HL-60 (cell line): ENCODE measurements around the gene RTN4R.

Source experiments
- DNase-seq, 2 experiments: peaks; one replicate each; pipeline ENCODE4 v3.0.0-alpha.2; 2010 to 2020; ENCODE audit warnings: low read depth in 1 of 2, low spot score in 1 of 2
- H3K27ac ChIP-seq: fragments of 250-450 bp; sonication (Bioruptor Pico); replicated peaks from 2 replicates; pipeline ENCODE4 v1.5.1; 2020; ENCODE audit warnings: mild to moderate bottlenecking, moderate library complexity
- H3K27me3 ChIP-seq: fragments of 250-450 bp; sonication (Bioruptor Pico); 2 replicates; pipeline ENCODE4 v1.5.1; 2021; ENCODE audit warnings: mild to moderate bottlenecking, moderate library complexity; ENCODE audit not compliant: insufficient read depth, poor library complexity, severe bottlenecking
- H3K4me3 ChIP-seq: replicated peaks from 2 replicates; pipeline ENCODE4 v1.5.1; 2011; ENCODE audit warnings: mild to moderate bottlenecking, control low read depth, low read length; ENCODE audit not compliant: insufficient read depth
- GABPA ChIP-seq: IDR thresholded peaks from 2 replicates; pipeline ENCODE4 v1.6.1; 2012; ENCODE audit warnings: low read depth
- POLR2AphosphoS5 ChIP-seq: IDR thresholded peaks from 2 replicates; pipeline ENCODE4 v1.6.1; 2012; ENCODE audit warnings: low read depth
- SPI1 ChIP-seq: IDR thresholded peaks from 2 replicates; pipeline ENCODE4 v1.6.1; 2012; ENCODE audit warnings: low read depth, mild to moderate bottlenecking, borderline replicate concordance
- microRNA-seq: library from miRNA; unstranded; fragments of <30 nt; microRNA quantifications from one replicate; pipeline ENCODE4, GENCODE V29; 2018
- TF ChIP-seq, protein P1 (sequence below): IDR thresholded peaks from 2 replicates; pipeline ENCODE4 v1.6.1; 2012; ENCODE audit warnings: low read depth; ENCODE audit not compliant: insufficient replicate concordance
- TF ChIP-seq, protein P2 (sequence below): IDR thresholded peaks from one replicate; pipeline ENCODE4 v1.5.1; 2011; ENCODE audit warnings: low read length, control low read depth, inconsistent platforms; ENCODE audit not compliant: insufficient read depth

The RTN4R gene

DNA sequence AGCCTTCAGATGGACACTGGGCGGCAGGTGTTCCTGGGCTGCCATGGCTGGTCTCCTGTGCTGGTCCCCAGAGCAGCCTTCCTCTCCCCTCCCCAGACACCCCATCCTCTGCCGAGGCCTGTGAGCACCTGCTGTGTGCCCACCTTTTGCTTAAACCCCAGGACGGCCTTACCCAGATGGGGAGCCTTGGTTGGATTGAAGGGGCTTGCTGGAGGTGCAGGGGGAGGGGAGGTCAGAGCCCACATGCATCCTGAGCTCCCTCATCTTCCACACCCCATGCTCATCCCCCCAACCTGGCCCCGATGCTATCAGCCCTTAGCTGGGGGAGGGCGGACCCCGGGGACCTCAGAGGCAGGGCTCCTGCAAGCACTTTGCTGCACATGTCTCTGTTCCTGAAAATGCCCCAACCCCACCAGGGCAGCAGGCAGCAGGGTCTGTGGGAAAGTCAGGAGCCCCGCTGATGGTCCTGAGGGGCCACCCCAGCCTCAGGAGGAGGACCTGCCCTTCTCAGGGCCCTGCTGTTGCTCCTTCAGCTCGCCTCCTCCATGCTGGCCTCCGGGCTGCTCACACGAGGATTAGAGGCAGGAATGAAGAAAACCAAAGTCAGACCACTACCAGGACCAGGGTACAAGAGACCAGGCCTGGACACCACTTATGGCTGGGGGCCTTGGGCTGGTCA lies 75.7 kb downstream of the RTN4R start:
- no peak for TF ChIP-seq POLR2AphosphoS5
- TF ChIP-seq GABPA: no peak
- no peak for TF ChIP-seq SPI1
- TF ChIP-seq, protein P1, sequence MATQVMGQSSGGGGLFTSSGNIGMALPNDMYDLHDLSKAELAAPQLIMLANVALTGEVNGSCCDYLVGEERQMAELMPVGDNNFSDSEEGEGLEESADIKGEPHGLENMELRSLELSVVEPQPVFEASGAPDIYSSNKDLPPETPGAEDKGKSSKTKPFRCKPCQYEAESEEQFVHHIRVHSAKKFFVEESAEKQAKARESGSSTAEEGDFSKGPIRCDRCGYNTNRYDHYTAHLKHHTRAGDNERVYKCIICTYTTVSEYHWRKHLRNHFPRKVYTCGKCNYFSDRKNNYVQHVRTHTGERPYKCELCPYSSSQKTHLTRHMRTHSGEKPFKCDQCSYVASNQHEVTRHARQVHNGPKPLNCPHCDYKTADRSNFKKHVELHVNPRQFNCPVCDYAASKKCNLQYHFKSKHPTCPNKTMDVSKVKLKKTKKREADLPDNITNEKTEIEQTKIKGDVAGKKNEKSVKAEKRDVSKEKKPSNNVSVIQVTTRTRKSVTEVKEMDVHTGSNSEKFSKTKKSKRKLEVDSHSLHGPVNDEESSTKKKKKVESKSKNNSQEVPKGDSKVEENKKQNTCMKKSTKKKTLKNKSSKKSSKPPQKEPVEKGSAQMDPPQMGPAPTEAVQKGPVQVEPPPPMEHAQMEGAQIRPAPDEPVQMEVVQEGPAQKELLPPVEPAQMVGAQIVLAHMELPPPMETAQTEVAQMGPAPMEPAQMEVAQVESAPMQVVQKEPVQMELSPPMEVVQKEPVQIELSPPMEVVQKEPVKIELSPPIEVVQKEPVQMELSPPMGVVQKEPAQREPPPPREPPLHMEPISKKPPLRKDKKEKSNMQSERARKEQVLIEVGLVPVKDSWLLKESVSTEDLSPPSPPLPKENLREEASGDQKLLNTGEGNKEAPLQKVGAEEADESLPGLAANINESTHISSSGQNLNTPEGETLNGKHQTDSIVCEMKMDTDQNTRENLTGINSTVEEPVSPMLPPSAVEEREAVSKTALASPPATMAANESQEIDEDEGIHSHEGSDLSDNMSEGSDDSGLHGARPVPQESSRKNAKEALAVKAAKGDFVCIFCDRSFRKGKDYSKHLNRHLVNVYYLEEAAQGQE: no peak
- TF ChIP-seq, protein P2, sequence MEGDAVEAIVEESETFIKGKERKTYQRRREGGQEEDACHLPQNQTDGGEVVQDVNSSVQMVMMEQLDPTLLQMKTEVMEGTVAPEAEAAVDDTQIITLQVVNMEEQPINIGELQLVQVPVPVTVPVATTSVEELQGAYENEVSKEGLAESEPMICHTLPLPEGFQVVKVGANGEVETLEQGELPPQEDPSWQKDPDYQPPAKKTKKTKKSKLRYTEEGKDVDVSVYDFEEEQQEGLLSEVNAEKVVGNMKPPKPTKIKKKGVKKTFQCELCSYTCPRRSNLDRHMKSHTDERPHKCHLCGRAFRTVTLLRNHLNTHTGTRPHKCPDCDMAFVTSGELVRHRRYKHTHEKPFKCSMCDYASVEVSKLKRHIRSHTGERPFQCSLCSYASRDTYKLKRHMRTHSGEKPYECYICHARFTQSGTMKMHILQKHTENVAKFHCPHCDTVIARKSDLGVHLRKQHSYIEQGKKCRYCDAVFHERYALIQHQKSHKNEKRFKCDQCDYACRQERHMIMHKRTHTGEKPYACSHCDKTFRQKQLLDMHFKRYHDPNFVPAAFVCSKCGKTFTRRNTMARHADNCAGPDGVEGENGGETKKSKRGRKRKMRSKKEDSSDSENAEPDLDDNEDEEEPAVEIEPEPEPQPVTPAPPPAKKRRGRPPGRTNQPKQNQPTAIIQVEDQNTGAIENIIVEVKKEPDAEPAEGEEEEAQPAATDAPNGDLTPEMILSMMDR: no peak
- no peak overlapping the region for H3K4me3 ChIP-seq
- no peaks in the 10 kb centered on the region for H3K27me3 ChIP-seq
- no peak overlapping the region for H3K27ac ChIP-seq
- no peak for DNase-seq

DNA sequence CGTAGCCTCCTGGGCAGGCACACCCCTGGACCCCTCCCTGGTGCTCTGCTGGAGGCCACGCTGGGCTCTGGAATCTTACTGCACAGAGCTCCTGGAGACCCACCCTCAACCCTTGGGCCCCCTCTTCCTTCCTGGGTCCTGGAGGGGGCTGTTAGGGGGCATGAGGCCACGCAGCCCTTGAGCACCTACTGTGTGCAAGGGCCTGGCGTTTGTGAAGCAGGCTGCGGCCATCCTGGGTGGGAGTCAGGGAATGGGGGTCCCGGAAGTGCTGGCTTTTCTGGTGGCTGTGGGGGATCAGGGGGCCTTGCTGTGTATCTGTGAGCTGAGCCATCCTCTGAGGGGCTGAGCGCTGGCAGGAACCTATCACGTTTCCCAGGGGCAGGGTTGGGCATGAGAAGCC lies 76.3 kb downstream of the RTN4R start:
- DNase-seq: no peak
- Histone ChIP-seq H3K27me3 (no peaks in the 10 kb centered on the region), H3K27ac (no peak overlapping the region), H3K4me3 (no peak overlapping the region)
- no peak for TF ChIP-seq SPI1
- TF ChIP-seq, protein P1: no peak
- TF ChIP-seq GABPA: no peak
- TF ChIP-seq POLR2AphosphoS5: no peak

Small RNA genes lying within 50 kb of the gene (microRNA-seq; reads per million reads assigned to microRNA genes)
- 1.2 reads per million for gene MIR1286
